Measurements from ENCODE around the gene SLC35G2. TPM values are rescaled to one million over a fixed set of nuclear protein-coding genes. Genes with fewer than 3 reads are reported as not detected.

Gene SLC35G2
- total RNA-seq, 1 donor from 2014 or later = 3.9 TPM

GRCh38 chr3:136836511-136837156 is 17.7 kb downstream of the SLC35G2 start:
- Histone ChIP-seq H3K36me3 (ENCODE audit: control insufficient read depth, insufficient read depth, low read length) (no peaks in the 10 kb centered on the region), H3K4me3 (ENCODE audit: low read depth, low read length) (no peak overlapping the region), H3K27me3 (ENCODE audit: control insufficient read depth, insufficient read depth, low read length) (no peaks in the 10 kb centered on the region)
- no peak for DNase-seq (ENCODE audit: low read depth)
- no peak for TF ChIP-seq CTCF (IDR thresholded peaks at IDR 0.05; ENCODE audit: insufficient read depth, low read length, poor library complexity, severe bottlenecking)

- TF ChIP-seq CTCF (IDR thresholded peaks at IDR 0.05; ENCODE audit: insufficient read depth, low read length, poor library complexity, severe bottlenecking) = no peak
- H3K27me3 ChIP-seq (ENCODE audit: control insufficient read depth, insufficient read depth, low read length) = no peaks in the 10 kb centered on the region
- no peak overlapping the region for H3K4me3 ChIP-seq (ENCODE audit: low read depth, low read length)
- H3K36me3 ChIP-seq (ENCODE audit: control insufficient read depth, insufficient read depth, low read length) = no peaks in the 10 kb centered on the region
- no peak for DNase-seq (ENCODE audit: low read depth)
Measured at GRCh38 chr3:136838641-136839555, 20.0 kb downstream of the SLC35G2 start.

- H3K4me3 ChIP-seq (ENCODE audit: low read depth, low read length) = no peak overlapping the region
- no peaks in the 10 kb centered on the region for H3K27me3 ChIP-seq (ENCODE audit: control insufficient read depth, insufficient read depth, low read length)
- no peaks in the 10 kb centered on the region for H3K36me3 ChIP-seq (ENCODE audit: control insufficient read depth, insufficient read depth, low read length)
- no peak for TF ChIP-seq CTCF (IDR thresholded peaks at IDR 0.05; ENCODE audit: insufficient read depth, low read length, poor library complexity, severe bottlenecking)
- no peak for DNase-seq (ENCODE audit: low read depth)
Measured at GRCh38 chr3:136839556-136839931, 20.6 kb downstream of the SLC35G2 start.

DNA sequence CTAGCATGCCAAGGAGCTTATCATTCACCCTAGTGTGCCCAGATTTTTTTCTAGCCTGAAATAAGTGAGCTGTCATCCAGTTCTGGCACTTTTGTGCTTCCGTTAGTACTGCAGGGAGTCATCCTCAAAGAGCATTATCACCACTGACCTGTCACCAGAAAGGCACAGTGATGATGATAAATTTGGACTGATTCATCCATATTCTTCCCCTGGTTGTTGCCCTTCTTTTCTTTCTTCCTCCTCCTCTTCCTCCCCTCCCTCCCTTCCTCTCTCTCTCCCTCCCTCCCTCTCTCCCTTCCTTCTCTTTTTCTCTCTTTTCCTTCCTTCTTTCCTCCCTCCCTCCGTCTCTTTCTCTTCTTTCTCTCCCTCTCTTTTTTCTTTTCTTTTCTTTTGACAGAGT is 21.3 kb downstream of the SLC35G2 start:
- Histone ChIP-seq H3K27me3 (ENCODE audit: control insufficient read depth, insufficient read depth, low read length) (no peaks in the 10 kb centered on the region), H3K4me3 (ENCODE audit: low read depth, low read length) (no peak overlapping the region), H3K36me3 (ENCODE audit: control insufficient read depth, insufficient read depth, low read length) (no peaks in the 10 kb centered on the region)
- TF ChIP-seq CTCF (IDR thresholded peaks at IDR 0.05; ENCODE audit: insufficient read depth, low read length, poor library complexity, severe bottlenecking) = no peak
- DNase-seq (ENCODE audit: low read depth) = no peak

GRCh38 chr3:136842294-136842693 is 23.4 kb downstream of the SLC35G2 start:
- no peak overlapping the region for H3K4me3 ChIP-seq (ENCODE audit: low read depth, low read length)
- DNase-seq (ENCODE audit: low read depth) = no peak
- no peaks in the 10 kb centered on the region for H3K27me3 ChIP-seq (ENCODE audit: control insufficient read depth, insufficient read depth, low read length)
- no peak for TF ChIP-seq CTCF (IDR thresholded peaks at IDR 0.05; ENCODE audit: insufficient read depth, low read length, poor library complexity, severe bottlenecking)
- H3K36me3 ChIP-seq (ENCODE audit: control insufficient read depth, insufficient read depth, low read length) = no peaks in the 10 kb centered on the region
